ENCODE data around the gene NEGR1.
"Not testable (repeated sequence)": the region's sequence is repeated elsewhere in the genome, so short reads cannot be mapped to it uniquely, and the experiment has no call there.

NEGR1 gene

DNA sequence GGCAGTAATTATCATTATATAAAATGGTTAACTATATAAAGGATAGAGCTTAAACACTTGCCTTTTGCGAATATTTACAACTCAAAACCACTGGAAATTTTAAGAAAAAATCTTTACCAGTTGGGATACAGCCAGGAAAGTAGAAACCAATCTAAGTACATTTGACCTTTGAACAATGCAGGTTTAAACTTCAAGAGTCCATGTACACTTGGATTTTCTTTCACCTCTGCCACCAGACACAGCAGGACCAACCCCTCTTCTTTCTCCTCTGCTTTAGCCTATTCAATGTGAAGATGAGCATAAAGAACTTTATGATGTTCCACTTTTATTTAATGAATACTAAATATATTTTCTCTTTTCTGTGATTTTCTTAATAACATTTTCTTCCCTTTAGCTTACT is 361.1 kb downstream of the NEGR1 start:
- DNase-seq, result no peak

DNA sequence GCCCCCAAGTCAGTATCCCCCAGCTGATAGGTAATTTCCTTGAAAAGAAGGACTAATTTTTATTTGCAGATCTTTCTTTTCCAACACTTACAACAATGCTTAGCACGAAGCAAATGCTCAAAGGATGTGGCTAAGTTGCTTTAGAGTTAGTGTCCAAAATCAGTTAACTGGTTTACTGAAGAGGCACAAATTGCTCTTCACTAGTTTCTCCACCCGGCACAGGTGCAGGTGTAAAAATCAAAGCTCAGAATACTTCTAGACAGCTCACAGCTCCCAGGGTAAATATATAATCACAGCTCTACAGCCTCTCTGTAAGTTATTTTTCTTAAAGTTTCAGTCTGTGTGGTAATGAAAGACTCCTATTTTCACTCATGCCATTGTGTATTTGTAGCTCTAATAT is 361.8 kb downstream of the NEGR1 start:
- DNase-seq, result no peak

DNA sequence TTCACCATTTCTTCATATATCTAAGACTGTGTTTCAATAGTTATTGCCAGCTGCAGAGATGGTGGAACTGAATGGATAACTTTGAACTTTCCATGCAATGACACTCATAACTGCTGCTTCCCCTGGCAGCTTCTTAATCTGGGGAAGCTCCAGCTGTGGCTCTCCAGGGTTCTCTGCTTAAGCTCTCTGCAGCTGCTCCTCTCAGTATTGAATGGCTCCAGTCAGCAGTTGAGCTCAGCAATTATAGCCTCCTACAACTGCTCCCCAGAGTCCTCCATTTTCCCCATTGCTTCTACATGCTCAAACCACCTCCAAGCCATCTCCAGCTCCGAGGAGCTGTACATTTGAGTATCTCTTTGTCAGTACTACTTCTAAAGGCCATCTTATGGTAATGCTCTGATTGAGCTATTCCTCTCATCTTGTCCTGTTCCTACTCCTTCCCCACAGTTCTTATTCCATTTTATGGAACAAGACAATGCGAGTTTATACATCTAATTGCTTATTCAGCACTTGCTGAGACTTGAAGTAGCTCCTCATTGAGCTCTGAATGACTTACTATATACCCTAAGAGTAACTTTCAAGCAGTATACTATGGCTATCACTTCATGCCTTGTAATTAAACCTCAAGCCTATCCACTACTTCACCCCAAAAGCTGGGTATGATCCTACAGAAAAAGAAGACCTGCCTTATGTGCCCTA is 362.4 kb downstream of the NEGR1 start:
- DNase-seq, result no peak

DNA sequence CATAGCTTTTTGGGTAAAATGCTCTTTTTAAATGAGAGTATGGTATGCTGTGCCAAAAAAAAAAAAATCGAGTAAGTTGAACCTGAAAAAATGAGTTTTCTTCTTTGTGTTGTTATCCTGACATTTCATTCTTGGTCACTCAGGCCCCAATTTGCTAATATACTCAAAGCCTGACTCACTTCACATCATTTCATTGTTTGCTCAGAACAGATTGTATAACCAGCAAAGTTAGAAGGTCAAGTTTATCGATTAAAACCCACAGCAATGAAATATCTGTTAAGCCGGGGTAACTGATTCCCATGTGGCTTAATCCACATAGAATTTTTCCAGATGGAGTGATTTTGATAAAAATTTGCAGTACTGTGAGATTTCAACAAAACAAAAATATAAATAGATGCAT is 363.7 kb downstream of the NEGR1 start:
- no peak for DNase-seq

DNA sequence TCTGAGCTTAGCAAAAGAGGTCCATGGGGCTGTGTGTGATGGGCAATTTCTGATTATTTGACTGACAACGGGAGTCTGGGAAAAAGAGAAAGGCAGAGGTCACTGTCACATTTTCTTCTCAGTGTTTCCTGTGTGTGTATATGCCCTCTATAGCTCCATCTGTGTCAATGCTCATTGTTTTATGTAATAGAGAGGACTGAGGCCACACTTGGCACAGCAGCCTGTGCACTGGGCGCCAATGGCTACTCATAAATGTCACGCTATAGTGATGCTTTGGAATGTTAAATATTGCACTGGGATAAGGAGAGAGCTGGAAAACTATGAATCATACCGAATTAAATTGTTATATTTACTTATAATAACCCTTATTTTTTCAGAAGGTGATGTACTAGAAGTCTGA is 365.4 kb downstream of the NEGR1 start:
- DNase-seq, result no peak

DNA sequence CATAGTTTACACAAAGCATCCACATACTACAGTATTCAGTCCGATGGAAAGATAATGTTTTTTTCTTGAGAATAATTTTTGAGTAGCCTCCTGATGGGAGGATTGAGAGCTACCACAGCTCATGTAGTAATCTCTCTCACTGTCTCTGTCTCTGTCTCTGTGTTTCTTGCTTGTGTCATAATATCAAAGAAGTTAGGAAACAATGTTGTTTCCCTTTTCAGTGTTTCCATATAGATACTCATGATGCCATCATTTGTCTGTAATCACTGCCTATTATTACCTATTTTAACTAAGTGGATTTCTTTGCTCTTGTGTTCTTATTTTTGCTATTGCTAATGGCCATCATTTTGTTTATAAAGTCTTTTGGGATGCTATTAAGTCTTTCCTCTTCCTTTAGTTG is 367.7 kb downstream of the NEGR1 start:
- no peak for DNase-seq

DNA sequence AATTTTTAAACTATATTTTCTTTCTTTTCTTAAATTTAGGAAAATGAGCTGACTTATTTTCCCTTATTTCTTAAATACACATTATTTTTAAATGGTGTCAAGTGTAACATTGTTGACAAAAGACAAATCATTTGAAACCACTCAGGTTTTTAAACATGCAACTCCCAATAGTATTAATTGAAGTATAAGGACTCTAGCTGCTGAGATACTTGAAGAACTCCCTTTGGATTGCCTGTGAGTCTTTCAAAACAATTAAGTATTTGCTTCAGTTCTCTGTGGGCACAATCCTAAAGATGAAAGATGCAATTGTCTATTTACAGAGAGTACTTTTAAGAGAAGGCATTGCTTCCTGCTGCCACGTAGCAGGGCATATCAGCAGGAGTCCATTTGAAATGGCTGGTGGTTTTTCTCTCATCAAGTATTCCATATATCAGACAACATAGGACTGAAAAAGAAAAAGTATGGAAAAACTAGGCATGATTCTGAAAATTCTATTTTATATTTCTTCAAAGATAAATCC is 373.4 kb downstream of the NEGR1 start:
- DNase-seq, result no peak

DNA sequence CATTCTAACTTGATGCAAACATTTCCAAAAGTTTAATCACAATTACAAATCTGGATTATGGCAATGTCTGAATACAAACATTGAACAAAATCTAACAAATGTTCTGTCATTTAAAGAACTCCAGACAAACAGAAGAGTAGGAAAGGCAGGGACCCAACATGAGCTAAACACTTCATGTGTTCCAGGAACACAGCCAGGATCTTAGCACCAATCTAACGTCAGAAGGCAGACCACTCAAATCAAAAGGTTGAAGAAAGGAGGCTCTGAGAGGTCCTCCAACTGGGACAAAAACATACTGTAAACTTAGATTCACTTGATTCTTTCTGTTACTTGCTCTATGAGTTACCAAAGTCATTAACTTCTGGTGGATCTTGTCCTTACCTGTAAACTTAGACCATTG is 374.0 kb downstream of the NEGR1 start:
- no peak for DNase-seq

DNA sequence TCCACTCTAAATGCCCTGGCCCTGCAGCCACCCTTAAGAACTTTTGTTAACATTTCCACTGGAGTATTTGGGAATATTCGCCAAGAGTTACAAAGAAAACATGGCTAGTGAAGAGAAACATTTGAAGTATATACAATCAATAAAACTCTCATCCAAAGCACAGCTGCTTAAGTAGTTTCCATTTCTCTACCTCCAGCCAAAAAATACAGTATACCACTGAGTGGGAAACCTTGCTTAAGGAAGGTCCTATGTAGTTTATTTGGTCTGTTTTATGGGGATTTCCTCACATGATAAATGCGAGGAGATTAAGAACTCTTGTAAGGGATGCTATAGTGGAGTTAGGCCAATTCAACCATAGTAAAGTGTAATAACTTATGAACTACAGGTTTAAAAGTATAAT is 382.5 kb downstream of the NEGR1 start:
- DNase-seq, result no peak

DNA sequence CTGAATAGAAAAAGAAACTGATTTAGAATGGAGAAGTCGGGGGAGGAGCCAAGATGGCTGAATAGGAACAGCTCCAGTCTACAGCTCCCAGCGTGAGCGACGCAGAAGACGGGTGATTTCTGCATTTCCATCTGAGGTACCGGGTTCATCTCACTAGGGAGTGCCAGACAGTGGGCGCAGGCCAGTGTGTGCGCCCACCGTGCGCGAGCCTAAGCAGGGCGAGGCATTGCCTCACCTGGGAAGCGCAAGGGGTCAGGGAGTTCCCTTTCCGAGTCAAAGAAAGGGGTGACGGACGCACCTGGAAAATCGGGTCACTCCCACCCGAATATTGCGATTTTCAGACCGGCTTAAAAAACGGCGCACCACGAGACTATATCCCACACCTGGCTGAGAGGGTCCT is 394.2 kb downstream of the NEGR1 start:
- not testable (repeated sequence) for DNase-seq

DNA sequence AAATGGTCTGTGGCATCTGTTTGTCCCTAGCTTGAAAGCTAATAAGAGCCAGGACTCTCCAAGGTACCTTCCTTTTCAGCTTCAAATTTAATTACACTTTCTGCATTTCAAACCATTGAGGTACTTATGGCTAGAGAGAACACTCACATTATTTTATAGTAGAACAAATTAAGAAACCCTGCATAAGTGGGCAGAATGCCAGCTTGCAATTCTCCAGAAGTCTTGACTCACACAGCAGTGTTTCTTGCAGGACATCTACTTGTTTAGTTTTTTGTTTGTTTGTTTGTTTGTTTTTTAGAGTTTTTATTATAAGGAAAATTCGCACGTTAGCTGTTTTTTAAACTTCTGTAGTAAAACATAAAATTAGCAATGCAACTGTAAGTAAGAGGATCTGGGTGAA is 397.2 kb downstream of the NEGR1 start:
- DNase-seq, result no peak

DNA sequence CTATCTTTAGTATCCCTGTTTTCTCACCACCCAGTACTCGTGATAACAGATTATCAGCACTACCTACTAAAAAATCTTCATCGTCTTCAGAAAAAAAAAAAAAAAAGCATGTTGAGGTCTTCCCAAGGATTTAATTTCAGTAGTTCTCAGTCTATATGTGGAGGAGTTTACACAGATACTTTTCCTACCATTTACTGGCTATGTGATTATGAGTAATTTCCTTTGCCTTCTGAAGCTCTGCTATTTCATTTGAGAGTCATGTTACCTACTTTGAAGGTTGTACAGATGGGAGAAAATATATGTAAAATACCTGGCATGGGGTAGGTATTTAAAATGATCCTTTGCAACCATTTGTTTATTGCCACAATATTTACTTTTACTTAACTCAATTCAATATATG is 399.7 kb downstream of the NEGR1 start:
- no peak for DNase-seq

DNA sequence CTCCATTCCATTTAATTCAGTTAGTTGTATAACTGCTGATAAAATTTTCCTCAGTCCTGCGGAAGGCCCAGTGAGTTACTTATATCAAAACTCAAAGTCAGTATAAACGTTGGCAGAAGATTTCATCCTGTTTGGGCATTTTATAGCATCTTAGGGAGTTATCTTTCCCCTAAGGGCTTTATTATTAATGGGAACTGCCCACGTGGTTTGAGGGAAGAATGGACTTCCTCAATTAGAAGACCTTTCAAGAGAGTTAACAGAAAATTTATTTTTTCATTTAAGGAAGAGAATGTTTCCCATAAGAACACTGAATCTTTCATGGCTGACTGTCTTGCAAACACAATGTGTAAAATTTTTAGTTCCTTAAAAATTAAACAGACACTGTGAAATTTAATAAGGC is 400.1 kb downstream of the NEGR1 start:
- DNase-seq, result no peak

DNA sequence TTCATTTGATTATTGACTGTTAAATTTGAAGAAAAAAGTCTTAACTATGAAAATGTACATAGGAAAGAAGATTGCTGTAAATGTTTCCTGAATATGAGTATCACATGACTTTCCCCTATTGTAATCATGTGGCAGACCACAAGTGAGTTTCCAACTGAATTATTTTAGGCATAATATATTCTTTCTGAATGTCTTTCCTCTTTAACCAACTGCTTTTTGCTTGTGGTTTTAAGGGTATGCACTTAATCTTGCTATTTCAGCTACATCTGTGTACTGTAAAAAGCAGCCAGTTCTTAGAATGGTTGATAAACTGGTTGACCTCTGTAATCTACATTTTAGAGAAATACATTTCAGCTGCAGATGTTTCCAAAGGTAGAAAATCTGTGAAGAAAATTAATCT is 400.7 kb downstream of the NEGR1 start:
- DNase-seq, result no peak

DNA sequence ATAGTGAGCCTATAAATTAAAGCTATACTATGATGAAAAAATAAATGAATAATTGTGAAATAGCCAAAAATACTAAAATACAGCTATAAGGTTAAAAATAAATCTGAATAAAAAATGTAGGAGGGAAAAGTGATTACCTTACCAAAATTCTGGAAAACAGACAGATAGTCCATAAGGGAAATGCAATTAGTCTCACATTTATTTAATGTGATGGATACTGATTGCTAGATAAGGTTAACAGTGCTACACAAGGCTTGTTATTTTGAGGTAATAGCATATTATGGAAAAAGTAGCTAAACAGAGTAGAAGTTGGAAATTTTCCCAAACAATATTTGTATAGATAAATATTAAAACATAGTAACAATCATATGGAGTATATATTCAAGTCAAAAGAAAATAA is 413.0 kb downstream of the NEGR1 start:
- DNase-seq, result no peak

DNA sequence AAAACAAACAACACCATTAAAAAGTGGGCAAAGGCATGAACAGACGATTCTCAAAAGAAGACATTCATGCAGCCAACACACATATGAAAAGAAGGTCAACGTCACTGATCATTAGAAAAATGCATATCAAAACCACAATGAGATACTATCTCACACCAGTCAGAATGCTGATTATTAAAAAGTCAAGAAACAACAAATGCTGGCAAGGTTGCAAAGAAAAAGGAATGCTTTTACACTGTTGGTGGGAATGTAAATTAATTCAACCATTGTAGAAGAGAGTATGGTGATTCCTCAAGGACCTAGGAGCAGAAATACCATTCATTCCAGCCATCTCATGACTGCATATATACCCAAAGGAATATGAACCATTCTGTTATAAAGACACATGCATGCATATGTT is 419.6 kb downstream of the NEGR1 start:
- no peak for DNase-seq

DNA sequence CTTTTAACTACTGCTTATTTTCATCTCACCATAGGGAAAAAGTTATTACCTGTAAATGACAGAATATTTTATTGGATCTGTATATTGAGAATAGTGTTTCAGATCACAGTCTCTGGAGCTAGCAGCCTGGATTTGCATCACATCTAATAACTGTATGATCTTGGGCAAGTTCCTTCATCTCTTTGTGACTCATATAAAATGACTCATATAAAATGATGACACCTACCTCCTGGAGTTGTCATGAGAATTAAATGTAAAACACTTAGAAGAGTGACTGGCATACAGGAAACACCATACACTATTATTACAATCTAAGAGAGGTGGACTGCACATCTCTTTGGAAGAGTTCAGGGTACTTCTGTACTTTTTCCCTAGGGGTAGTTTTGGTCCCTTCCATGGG is 421.3 kb downstream of the NEGR1 start:
- DNase-seq, result no peak

DNA sequence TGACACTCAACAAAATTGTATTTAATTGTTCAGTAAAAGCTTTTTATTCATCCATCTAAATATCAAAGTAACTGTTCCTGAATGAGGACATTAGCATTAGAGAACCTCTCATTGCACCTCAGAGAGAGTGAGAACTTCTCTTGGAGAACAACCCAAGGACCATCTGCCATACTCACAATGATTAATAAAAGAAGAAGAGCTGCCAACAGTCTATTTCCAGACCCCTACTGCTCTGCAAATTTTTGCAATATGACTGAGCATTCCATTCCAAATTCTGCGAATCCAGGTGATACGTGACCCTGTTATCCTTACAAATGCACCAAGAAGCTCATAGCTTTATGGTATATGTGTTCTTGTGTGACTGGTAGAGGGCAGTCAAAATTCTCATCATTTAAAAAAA is 422.5 kb downstream of the NEGR1 start:
- DNase-seq, result no peak

DNA sequence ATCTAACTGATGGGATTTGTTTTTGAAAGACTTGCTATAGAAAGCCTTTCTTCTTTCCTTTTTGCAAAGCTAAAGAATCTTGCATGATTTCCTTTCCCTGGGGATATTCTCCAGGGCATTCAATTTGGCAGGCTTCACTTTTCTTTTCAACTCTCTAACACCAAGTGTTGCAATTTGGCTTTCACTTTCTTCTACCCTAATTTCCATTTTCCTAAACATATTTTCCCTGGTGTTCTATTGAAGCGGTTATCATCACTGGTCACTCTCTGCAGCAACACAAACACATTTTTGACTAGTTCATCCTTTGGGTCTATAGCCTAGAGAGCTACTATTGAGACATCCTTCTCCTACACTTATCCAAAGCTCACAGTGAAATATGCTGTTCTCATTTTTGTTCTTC is 424.5 kb downstream of the NEGR1 start:
- no peak for DNase-seq

DNA sequence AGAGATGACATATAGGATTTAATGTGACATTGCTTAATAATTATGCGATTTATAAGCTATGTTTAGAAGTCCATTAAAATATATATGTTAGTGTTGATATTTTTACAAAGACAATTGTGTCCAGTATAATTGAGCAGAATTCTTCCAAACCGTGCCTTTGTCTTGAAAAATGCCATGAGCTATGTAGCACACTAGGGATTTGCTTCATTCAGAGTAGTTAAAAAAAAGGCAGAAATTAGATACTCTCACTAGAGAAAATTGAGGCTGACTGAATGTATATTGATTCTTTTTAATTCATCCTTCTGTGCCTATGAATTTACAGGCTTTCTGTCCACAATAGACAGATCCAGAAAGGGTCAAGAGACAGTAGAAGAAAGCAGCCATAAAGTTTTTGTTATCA is 429.0 kb downstream of the NEGR1 start:
- DNase-seq, result no peak

DNA sequence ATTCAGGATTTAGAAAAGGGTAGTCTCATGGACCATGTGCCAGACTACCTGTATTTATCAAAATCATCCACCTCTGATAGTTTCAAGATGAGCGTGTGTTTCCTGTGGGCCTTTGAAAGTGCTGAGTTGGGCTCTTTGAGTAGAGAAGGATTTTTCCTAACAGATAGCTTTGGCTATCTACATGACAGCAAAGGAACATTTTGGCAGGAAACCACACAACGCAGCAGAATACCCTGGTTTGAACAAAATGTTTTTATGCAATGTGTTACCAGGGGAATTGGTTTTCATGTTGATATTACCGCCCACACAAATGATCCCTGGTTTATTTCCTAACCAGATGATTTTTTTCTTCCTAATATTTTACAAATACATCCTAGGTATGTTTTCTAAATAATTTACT is 431.4 kb downstream of the NEGR1 start:
- DNase-seq, result no peak

DNA sequence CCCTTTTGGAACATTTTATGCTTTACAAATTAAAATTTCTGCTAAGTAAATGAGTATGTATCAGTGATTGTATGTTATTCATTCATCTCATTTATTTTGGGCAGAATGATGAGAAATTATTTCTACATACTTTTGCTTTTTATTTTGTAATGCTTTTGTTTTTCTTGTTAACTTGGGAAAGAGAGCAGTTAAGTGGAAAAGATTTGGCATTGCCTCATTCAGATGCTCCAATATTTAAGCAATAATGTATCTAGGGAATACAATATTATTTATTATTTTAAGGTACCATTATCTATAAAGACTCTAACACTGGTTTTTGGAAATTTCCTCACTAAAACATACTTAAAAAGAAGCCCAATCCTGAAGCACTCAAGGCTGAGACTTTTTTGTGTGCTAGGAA is 431.8 kb downstream of the NEGR1 start:
- DNase-seq, result no peak

DNA sequence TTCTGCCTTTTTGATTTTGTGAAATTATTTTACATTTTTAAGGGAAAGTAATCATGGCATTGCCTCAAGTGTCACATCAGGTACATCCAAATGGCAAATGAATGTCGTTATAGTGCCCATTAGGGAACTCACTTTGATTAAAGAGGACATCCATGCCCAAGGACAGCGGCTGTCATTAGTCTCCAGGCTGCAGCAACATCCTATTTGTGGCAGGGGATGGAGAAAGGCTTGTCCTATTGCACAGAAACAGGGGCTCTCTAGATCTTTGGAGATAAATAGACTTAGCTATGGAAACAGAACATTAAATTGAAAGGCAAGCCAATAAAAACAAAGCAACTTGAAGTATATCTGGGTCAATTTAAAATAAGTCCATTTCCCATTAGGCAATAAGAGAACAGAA is 439.3 kb downstream of the NEGR1 start:
- DNase-seq, result no peak

DNA sequence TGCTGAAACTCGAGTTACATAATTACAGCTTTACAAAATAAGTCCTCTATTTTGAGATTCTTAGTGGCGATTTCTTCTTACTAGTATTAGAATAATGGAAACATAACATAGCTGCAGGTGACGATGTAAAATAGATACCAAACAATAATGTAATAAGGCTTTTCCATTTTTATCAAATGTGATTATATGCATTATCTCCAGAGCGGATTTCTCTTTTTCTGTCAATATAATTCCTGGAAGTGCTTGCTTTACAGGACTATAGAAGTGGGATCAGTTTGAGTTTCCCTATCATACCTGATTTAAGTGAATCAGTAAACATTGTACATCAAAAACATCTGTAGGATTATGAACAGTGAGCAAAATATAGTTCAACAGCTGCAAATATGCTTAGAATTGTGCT is 442.5 kb downstream of the NEGR1 start:
- DNase-seq, result no peak

DNA sequence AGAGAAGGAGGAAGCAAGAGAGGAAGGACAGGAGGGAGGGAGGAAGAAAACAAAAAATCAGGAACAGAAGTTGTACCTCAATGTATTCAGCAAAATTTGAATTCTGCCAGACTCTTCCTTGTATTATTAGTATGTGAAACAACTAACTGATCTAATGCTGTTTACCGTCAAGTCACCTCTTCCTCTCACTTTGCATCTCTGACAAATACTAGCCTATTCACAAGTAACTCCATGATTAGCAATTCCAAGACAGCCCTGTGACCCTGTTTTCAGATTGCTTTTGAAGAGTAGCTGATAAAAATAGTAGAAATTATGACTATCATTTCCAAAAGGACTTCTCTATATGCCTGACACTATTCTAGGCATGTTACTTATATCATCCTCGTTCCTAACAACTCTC is 445.4 kb downstream of the NEGR1 start:
- DNase-seq, result no peak

DNA sequence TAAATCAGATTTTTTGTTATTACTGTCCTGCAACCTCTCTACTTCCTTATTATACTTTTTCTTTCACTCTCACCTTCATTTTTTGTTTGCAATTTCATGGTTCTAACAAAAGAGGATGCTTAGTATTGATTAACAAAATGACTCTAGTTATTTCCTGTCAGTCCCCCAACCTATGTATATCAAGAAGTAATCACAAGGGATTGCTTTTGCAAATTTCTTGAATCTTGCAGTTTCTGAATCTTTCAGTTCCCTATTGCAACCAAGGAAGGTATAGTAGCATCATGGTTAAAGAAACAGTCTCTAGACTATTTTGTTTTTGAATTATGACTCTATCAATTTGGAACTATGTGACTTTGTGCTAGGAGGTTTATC is 446.9 kb downstream of the NEGR1 start:
- DNase-seq, result no peak

All from activated CD4-positive, alpha-beta T cell treated with anti-CD3 and anti-CD28 coated beads, Interleukin-2, amount 50 U/mL, for 48 hours (primary cell).